WTC11 (cell line): ENCODE data around the gene STPG4. TPM values are rescaled to one million over a fixed set of nuclear protein-coding genes. Genes with fewer than 3 reads are reported as not detected.

Experiments used
- ATAC-seq: fragments of 200-7000 bp; cut with Tn5 transposase; 2 replicates; pipeline ENCODE4 v1.10.0; 2021; ENCODE audit warnings: mild to moderate bottlenecking, moderate library complexity
- CTCF ChIA-PET: fragments of 300-600 bp; sonication (Branson Sonifier 250); formaldehyde crosslinking; loops from one replicate; lab custom pipeline; 2021; ENCODE audit warnings: antibody characterized with exemption; lab: Charles Lee
- POLR2A ChIA-PET: fragments of 350-600 bp; sonication (Branson Sonifier 250); formaldehyde crosslinking; loops from one replicate; lab custom pipeline; 2021; ENCODE audit warnings: antibody characterized with exemption; lab: Charles Lee
- DNase-seq: peaks from one replicate; pipeline ENCODE4 v3.0.0; 2021; ENCODE audit warnings: low spot score
- H3K27ac Mint-ChIP-seq: 2 replicates; pipeline ENCODE4 v1.8.0; 2021; ENCODE audit warnings: mixed read lengths
- H3K27me3 Mint-ChIP-seq: 2 replicates; pipeline ENCODE4 v1.8.0; 2021; ENCODE audit warnings: low read depth, mild to moderate bottlenecking, moderate library complexity, mixed read lengths
- H3K36me3 Mint-ChIP-seq: 2 replicates; pipeline ENCODE4 v1.8.0; 2021; ENCODE audit warnings: mixed read lengths
- H3K4me1 Mint-ChIP-seq: 2 replicates; pipeline ENCODE4 v1.8.0; 2022; ENCODE audit warnings: mixed read lengths
- H3K4me3 Mint-ChIP-seq: 2 replicates; pipeline ENCODE4 v1.8.0; 2021; ENCODE audit warnings: mild to moderate bottlenecking, moderate library complexity, mixed read lengths
- H3K9me3 Mint-ChIP-seq: 2 replicates; pipeline ENCODE4 v1.8.0; 2021; ENCODE audit warnings: mixed read lengths
- CTCF ChIP-seq: fragments of 200-600 bp; IDR thresholded peaks from 2 replicates; pipeline ENCODE4 v1.8.0; 2022; ENCODE audit warnings: antibody characterized with exemption
- ETV6 ChIP-seq: sonication (generic); formaldehyde crosslinking; IDR thresholded peaks from 2 replicates; pipeline ENCODE4 v1.8.1; 2022; ENCODE audit warnings: mild to moderate bottlenecking, missing genetic modification reagents
- FOXJ3 ChIP-seq: sonication (generic); formaldehyde crosslinking; IDR thresholded peaks from 2 replicates; pipeline ENCODE4 v1.9.0; 2021; ENCODE audit warnings: missing genetic modification reagents, mild to moderate bottlenecking, borderline replicate concordance
- FOXK1 ChIP-seq: sonication (generic); formaldehyde crosslinking; IDR thresholded peaks from 2 replicates; pipeline ENCODE4 v1.8.0; 2022; ENCODE audit warnings: mild to moderate bottlenecking, moderate library complexity, missing genetic modification reagents
- FOXP1 ChIP-seq: sonication (generic); formaldehyde crosslinking; IDR thresholded peaks from 2 replicates; pipeline ENCODE4 v1.8.0; 2022; ENCODE audit warnings: missing genetic modification reagents, mild to moderate bottlenecking, moderate library complexity, borderline replicate concordance
- GABPB1 ChIP-seq: sonication (generic); formaldehyde crosslinking; IDR thresholded peaks from 2 replicates; pipeline ENCODE4 v1.8.1; 2023; ENCODE audit warnings: mild to moderate bottlenecking, missing genetic modification reagents
- GRHL2 ChIP-seq: fragments of 250-450 bp; sonication (Bioruptor Pico); IDR thresholded peaks from 2 replicates; pipeline ENCODE4 v1.8.0; 2022; ENCODE audit warnings: mild to moderate bottlenecking, moderate library complexity; ENCODE audit not compliant: insufficient replicate concordance, severe bottlenecking
- MAX ChIP-seq: sonication (generic); formaldehyde crosslinking; IDR thresholded peaks from 2 replicates; pipeline ENCODE4 v1.8.0; 2022; ENCODE audit warnings: mild to moderate bottlenecking, missing genetic modification reagents
- MLX ChIP-seq: sonication (generic); formaldehyde crosslinking; IDR thresholded peaks from 2 replicates; pipeline ENCODE4 v1.8.1; 2023; ENCODE audit warnings: mild to moderate bottlenecking, missing genetic modification reagents, moderate library complexity
- MXD4 ChIP-seq: fragments of 250-450 bp; sonication (Bioruptor Pico); IDR thresholded peaks from 2 replicates; pipeline ENCODE4 v1.8.0; 2021; ENCODE audit warnings: mild to moderate bottlenecking, moderate library complexity, borderline replicate concordance
- NFATC4 ChIP-seq: fragments of 250-450 bp; sonication (Bioruptor Pico); IDR thresholded peaks from 2 replicates; pipeline ENCODE4 v1.9.0; 2021; ENCODE audit warnings: mild to moderate bottlenecking
- NR2C2 ChIP-seq: sonication (generic); formaldehyde crosslinking; IDR thresholded peaks from 2 replicates; pipeline ENCODE4 v1.8.0; 2022; ENCODE audit warnings: mild to moderate bottlenecking, missing genetic modification reagents
- OVOL2 ChIP-seq: fragments of 250-450 bp; sonication (Bioruptor Pico); IDR thresholded peaks from 2 replicates; pipeline ENCODE4 v1.9.0; 2021; ENCODE audit warnings: mild to moderate bottlenecking, borderline replicate concordance
- ZBTB21 ChIP-seq: sonication (generic); formaldehyde crosslinking; IDR thresholded peaks from 2 replicates; pipeline ENCODE4 v1.8.1; 2023; ENCODE audit warnings: mild to moderate bottlenecking, missing genetic modification reagents, borderline replicate concordance
- ZNF121 ChIP-seq: sonication (generic); formaldehyde crosslinking; IDR thresholded peaks from 2 replicates; pipeline ENCODE4 v1.8.0; 2023; ENCODE audit warnings: missing genetic modification reagents
- ZNF219 ChIP-seq: sonication (generic); formaldehyde crosslinking; IDR thresholded peaks from 2 replicates; pipeline ENCODE4 v1.8.0; 2023; ENCODE audit warnings: missing genetic modification reagents, mild to moderate bottlenecking, borderline replicate concordance
- ZNF671 ChIP-seq: fragments of 250-450 bp; sonication (Bioruptor Pico); IDR thresholded peaks from 2 replicates; pipeline ENCODE4 v1.8.0; 2021; ENCODE audit warnings: mild to moderate bottlenecking
- total RNA-seq: library from RNA; stranded (reverse); gene quantifications from 3 replicates; pipeline ENCODE4 v1.2.3, GENCODE V29; 2021
- TF ChIP-seq, protein P1 (sequence below): sonication (generic); formaldehyde crosslinking; IDR thresholded peaks from 2 replicates; pipeline ENCODE4 v1.8.1; 2023; ENCODE audit warnings: mild to moderate bottlenecking, moderate library complexity, missing genetic modification reagents
- TF ChIP-seq, protein P2 (sequence below): sonication (generic); formaldehyde crosslinking; IDR thresholded peaks from 2 replicates; pipeline ENCODE4 v1.8.0; 2023; ENCODE audit warnings: missing genetic modification reagents
- TF ChIP-seq, protein P3 (sequence below): sonication (generic); formaldehyde crosslinking; IDR thresholded peaks from 2 replicates; pipeline ENCODE4 v1.8.0; 2023; ENCODE audit warnings: mild to moderate bottlenecking, missing genetic modification reagents

STPG4 gene
- total RNA-seq, 1 experiment from 2014 or later, result not detected

GRCh38 chr2:47057687-47058002 lies 97.5 kb downstream of the STPG4 start:
- Mint-ChIP-seq H3K4me3 (no peak overlapping the region), H3K27ac (peak overlapping the region; percentile 54; the same call in 1 of the 2 replicates), H3K27me3 (no peaks in the 10 kb centered on the region), H3K36me3 (no peaks in the 10 kb centered on the region), H3K4me1 (peaks cover 26% of the 10 kb centered on the region), H3K9me3 (no peaks in the 10 kb centered on the region)
- ATAC-seq, result no peak
- POLR2A ChIA-PET, result interaction anchor here (1.0 kb wide), 1 partner anchor 13 kb away, joined by 3 read pairs; no protein-coding TSS in a partner anchor
- DNase-seq, result no peak
- TF ChIP-seq MXD4 (no peak), NFATC4 (no peak), ZNF219 (CRISPR knock-in tag) (no peak), MAX (CRISPR knock-in tag) (no peak), GRHL2 (CRISPR knock-in tag) (no peak), NR2C2 (CRISPR knock-in tag) (no peak), FOXK1 (CRISPR knock-in tag) (no peak)
- TF ChIP-seq, protein P1, sequence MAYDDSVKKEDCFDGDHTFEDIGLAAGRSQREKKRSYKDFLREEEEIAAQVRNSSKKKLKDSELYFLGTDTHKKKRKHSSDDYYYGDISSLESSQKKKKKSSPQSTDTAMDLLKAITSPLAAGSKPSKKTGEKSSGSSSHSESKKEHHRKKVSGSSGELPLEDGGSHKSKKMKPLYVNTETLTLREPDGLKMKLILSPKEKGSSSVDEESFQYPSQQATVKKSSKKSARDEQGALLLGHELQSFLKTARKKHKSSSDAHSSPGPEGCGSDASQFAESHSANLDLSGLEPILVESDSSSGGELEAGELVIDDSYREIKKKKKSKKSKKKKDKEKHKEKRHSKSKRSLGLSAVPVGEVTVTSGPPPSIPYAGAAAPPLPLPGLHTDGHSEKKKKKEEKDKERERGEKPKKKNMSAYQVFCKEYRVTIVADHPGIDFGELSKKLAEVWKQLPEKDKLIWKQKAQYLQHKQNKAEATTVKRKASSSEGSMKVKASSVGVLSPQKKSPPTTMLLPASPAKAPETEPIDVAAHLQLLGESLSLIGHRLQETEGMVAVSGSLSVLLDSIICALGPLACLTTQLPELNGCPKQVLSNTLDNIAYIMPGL (CRISPR knock-in tag), result no peak
- CTCF ChIA-PET, result interaction anchor here (0.6 to 1.9 kb wide), 3 partner anchors 69 to 265 kb away, joined by 3 to 5 read pairs (median 3); no protein-coding TSS in a partner anchor

DNA sequence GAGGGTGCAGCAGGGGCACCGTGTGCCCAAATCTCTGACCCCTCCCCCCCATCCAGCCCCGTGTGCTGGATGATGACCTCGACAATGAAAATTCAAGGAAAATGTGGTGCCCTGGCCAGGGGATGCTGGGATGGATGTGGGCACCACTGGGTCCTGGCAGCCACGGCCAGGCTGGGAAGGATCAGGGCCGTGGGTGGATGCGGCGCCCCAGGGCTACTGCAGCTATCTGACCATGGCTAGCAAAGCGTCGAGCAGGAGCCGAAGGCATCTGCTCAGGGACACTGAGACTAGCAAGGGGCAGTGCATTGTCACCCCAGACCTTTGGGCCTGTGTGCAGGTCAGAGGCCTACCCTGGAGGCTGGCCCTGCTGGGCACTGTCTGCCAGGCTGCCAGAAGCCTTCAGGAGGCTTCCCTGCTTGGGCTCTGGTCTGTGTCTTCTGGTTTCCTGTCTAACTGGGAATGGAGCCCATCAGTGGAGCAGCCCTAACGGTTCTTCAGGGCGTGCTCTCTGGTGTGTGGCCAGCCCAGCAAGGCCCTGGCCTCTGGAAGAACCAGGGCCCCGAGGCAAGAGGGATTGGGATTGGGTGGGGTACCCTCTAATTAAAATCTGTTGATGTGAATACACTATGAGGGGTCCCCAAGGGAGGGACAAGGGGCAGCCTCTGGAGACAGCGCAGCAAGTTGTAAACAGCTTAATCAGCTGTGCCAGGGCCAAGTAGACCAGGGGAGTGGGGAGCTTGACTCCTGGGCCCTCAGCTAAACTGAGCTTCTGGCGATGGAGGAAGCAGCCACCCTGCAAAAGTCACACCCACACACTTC lies 98.0 kb downstream of the STPG4 start:
- no peak for TF ChIP-seq ZNF671
- no peak for TF ChIP-seq CTCF
- TF ChIP-seq ZNF121 (CRISPR knock-in tag), result no peak
- TF ChIP-seq OVOL2 (CRISPR knock-in tag), result no peak
- TF ChIP-seq MLX (CRISPR knock-in tag), result no peak
- no peak for TF ChIP-seq FOXP1 (CRISPR knock-in tag)
- TF ChIP-seq, protein P2, sequence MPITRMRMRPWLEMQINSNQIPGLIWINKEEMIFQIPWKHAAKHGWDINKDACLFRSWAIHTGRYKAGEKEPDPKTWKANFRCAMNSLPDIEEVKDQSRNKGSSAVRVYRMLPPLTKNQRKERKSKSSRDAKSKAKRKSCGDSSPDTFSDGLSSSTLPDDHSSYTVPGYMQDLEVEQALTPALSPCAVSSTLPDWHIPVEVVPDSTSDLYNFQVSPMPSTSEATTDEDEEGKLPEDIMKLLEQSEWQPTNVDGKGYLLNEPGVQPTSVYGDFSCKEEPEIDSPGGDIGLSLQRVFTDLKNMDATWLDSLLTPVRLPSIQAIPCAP (CRISPR knock-in tag), result no peak
- TF ChIP-seq ETV6 (CRISPR knock-in tag), result no peak
- TF ChIP-seq, protein P3, sequence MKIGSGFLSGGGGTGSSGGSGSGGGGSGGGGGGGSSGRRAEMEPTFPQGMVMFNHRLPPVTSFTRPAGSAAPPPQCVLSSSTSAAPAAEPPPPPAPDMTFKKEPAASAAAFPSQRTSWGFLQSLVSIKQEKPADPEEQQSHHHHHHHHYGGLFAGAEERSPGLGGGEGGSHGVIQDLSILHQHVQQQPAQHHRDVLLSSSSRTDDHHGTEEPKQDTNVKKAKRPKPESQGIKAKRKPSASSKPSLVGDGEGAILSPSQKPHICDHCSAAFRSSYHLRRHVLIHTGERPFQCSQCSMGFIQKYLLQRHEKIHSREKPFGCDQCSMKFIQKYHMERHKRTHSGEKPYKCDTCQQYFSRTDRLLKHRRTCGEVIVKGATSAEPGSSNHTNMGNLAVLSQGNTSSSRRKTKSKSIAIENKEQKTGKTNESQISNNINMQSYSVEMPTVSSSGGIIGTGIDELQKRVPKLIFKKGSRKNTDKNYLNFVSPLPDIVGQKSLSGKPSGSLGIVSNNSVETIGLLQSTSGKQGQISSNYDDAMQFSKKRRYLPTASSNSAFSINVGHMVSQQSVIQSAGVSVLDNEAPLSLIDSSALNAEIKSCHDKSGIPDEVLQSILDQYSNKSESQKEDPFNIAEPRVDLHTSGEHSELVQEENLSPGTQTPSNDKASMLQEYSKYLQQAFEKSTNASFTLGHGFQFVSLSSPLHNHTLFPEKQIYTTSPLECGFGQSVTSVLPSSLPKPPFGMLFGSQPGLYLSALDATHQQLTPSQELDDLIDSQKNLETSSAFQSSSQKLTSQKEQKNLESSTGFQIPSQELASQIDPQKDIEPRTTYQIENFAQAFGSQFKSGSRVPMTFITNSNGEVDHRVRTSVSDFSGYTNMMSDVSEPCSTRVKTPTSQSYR (CRISPR knock-in tag), result no peak
- no peak for TF ChIP-seq ZBTB21 (CRISPR knock-in tag)
- TF ChIP-seq GABPB1 (CRISPR knock-in tag), result no peak
- TF ChIP-seq MXD4, result no peak
- no peak for TF ChIP-seq FOXJ3 (CRISPR knock-in tag)
- ATAC-seq (no peak), DNase-seq (no peak)
- Mint-ChIP-seq H3K36me3 (0 out of 2 replicates have a peak, but pooled peaks cover 2% of the 10 kb centered on the region), H3K4me3 (no peak overlapping the region), H3K27me3 (no peaks in the 10 kb centered on the region), H3K4me1 (peaks cover 26% of the 10 kb centered on the region), H3K9me3 (no peaks in the 10 kb centered on the region), H3K27ac (no peak overlapping the region)
- CTCF ChIA-PET, result interaction anchor here (0.6 to 1.9 kb wide), 3 partner anchors 68 to 266 kb away, joined by 3 to 5 read pairs (median 3); no protein-coding TSS in a partner anchor
- POLR2A ChIA-PET, result interaction anchor here (1.0 kb wide), 1 partner anchor 14 kb away, joined by 3 read pairs; no protein-coding TSS in a partner anchor
